Adipocyte (in vitro differentiated cells): ENCODE measurements around the gene GDE1.

Experiments
- DNase-seq: peaks from one replicate; pipeline ENCODE4 v3.0.0-alpha.2; 2015; ENCODE audit warnings: low read depth
- H3K27me3 ChIP-seq: replicated peaks from 2 replicates; pipeline ENCODE4 v1.7.0; 2013; ENCODE audit warnings: mild to moderate bottlenecking, low read length, moderate library complexity; ENCODE audit not compliant: control insufficient read depth, insufficient read depth
- H3K36me3 ChIP-seq: 2 replicates; pipeline ENCODE4 v1.7.0; 2013; ENCODE audit warnings: low read length, mild to moderate bottlenecking, moderate library complexity; ENCODE audit not compliant: control insufficient read depth, insufficient read depth, severe bottlenecking
- H3K4me1 ChIP-seq: 2 replicates; pipeline ENCODE4 v1.7.0; 2013; ENCODE audit warnings: mild to moderate bottlenecking, low read length, moderate library complexity; ENCODE audit not compliant: control insufficient read depth, insufficient read depth
- H3K4me3 ChIP-seq: 2 replicates; pipeline ENCODE4 v1.7.0; 2013; ENCODE audit warnings: mild to moderate bottlenecking, low read length, moderate library complexity
- H3K9ac ChIP-seq: 2 replicates; pipeline ENCODE4 v1.7.0; 2013; ENCODE audit warnings: mild to moderate bottlenecking, low read length, moderate library complexity
- H3K9me3 ChIP-seq: 2 replicates; pipeline ENCODE4 v1.7.0; 2013; ENCODE audit warnings: mild to moderate bottlenecking, low read length, moderate library complexity; ENCODE audit not compliant: control insufficient read depth

Gene GDE1

GRCh38 chr16:19458722-19459379 lies 63.0 kb downstream of the GDE1 start:
- H3K27me3 ChIP-seq: peaks cover 9% of the 10 kb centered on the region
- no peaks in the 10 kb centered on the region for H3K36me3 ChIP-seq
- DNase-seq: no peak
- no peak overlapping the region for H3K9ac ChIP-seq
- no peaks in the 10 kb centered on the region for H3K4me1 ChIP-seq
- no peaks in the 10 kb centered on the region for H3K9me3 ChIP-seq
- no peak overlapping the region for H3K4me3 ChIP-seq
